SW 1271 (cell line): Measurements from ENCODE around the gene GNG2.
A peak's percentile ranks its signal among the peaks of the same experiment; 100 is the strongest.

Source experiments
- DNase-seq, 2 experiments: peaks; one replicate each; lab custom pipeline; 2025; lab: John Stamatoyannopoulos, UW

The GNG2 gene

DNA sequence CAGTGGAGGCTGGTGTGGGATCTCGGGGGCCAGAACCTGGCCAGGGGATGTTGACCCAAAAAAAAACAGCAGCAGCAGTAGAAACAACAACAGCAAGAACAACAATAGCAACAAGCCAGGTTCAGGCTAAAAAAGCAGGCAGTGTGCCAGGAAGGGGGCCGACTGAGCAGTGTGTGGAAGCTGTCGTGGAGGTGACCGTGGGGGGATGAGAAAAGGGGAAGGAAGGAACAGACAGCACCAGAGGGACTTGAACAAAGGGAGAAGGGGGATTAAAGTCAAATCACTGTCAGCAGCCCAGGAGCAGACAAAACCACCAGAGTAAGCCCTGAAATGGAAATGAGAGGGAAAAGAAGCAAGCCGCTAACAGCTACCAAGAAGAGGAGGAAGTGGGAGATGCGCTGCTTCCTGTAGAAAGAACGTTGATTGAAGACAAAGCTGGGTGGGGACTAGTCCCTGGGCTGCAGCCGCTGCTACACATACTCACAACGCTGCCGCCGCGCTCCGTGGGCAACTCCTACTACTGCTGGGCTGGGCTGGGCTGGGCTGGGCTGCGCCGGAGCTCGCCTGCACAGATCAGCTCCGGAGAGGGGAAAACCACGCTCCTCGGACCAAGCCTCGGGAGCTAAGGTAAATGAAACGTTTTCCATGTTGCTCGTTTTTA lies at the start of gene GNG2:
TSS of gene GNG2 (plus strand) at position 449 of the 661 bp plus-strand sequence. CDS start 90,067 bp downstream, outside the sequence.
- no peak for DNase-seq

DNA sequence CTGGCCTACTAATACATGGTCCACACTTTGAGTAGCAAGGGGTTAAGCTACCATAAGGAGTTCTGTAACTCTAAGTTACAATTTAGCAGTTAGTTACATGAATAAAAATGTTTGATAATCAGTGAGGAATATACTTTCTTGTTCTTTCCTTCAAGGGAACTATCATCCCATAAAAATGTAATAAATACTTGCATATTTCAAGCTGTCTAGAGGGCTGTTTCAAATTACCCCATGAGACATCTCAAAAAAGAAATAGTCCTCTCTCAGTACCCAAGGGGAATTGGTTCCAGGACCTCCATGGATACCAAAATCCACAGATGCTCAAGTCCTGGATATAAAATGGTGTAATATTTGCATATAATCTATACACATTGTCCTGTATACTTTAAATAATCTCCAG lies 48.7 kb upstream of the GNG2 start:
- DNase-seq: no peak

DNA sequence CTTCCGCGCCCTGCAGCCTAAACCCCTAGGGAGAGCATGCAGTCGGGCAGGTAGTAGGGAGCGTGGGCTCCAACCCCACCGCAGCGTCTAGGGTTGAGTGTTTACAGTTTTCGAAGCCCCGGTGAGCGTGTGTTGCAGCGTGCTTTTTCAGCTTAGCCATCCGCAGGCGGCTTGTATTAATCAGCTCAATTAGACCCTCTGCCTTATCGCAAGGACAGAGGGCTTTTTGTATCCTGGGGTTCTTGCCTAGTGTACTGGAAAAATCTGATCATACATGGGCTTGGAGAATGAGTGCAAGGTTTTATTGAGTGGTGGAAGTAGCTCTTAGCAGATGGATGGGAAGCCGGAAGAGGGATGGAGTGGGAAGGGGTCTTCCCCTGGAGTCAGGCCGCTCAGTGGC lies 44.4 kb upstream of the GNG2 start:
- DNase-seq: no peak

DNA sequence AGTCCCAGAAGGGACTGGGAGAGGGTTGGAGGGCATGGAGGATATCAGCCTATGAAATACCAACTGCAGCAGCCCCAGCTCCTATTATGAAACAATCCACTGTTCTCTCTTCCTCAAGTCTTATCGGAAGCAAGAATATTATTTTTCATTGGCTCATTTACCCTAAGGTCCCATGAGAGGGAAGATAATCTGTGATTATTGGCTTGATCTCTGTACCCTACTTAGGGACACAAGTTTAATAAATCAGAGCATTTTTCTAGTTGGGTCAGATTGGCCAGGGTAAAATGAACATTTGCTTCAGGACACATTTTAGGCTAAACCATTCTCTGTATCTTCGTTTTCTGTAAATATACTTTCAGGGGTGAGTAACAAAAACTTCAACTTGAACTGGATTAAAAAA lies 43.1 kb upstream of the GNG2 start:
- no peak for DNase-seq

DNA sequence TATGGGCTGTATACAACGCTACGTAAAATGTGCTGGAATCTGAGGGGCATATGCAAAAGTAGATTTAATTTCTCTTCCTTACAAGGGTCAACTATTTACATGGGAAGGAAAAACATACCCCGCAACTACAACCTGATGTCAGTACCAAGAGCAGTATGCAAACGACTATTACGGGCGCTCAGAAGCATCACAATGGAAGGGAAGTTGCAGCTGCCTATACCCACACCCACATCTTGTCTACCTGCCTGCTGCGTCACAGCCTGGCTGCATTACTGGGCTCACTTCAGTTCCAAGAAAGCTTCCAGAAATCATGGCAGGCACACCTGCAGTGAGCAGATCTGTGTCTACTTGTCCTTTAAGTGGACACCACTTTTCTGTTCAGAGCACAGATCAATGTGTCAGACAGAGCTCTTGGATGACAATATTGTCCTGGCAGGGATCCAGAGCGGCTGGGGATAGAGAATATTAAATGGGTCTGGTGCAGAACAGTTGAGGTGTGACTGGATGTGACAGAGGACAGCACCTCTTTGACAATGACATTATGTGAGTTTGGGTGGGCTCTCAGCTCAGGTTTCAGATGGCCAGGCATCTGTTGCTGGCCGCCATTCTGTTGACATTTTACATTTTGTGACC lies 41.5 kb upstream of the GNG2 start:
- no peak for DNase-seq

DNA sequence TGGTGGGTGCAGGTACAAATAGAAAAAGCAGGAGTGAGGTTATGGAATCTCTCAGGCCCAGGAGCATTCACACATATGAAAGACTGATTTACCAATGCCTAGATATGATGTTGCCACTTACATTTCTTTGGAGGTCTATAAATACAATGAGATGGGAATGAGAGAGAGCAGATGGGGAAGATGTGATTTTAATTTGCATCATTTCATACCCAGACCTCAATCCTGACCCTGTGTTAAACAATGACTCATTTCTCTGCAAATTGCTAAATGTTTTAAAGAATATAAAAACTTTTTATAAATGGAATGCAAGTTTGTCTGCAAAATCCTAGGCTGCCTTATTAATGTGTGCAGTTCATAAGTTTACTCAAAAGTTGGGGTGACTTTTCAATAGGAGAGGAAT lies 38.6 kb upstream of the GNG2 start:
- DNase-seq: no peak

DNA sequence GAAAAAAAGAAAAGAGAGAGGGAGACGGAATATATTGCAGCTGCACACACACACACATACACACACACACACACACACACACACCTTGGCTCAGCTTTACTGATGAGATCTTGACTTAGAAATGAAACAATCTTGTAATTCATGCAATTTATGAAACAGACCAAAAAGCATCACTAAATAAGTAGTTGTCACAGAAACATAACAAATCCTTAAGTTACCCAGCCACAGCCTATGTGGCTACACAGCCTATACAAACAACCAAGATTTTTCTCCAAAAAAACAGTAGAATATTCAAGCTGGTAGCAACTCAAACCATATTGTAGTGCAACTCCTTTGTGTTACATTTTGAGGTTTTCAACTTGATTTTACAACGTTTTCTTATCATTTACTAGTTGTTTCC lies 37.9 kb upstream of the GNG2 start:
- no peak for DNase-seq

DNA sequence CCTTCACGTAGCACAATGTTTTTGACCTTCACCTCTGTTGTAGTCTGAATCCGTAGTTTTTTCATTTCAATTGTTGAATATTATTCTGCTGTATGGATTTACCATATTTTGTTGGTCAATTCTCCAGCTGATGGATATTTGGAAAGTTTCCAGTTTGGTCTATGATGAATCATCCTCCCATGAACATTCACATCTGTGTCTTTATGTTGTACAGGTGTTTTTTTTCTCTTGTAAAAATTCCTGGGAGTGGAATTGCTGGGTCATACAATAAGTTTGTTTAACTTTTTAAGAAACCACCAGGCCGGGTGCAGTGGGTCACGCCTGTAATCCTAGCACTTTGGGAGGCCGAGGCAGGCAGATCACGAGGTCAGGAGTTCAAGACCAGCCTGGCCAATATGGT lies 36.7 kb upstream of the GNG2 start:
- DNase-seq: no peak

DNA sequence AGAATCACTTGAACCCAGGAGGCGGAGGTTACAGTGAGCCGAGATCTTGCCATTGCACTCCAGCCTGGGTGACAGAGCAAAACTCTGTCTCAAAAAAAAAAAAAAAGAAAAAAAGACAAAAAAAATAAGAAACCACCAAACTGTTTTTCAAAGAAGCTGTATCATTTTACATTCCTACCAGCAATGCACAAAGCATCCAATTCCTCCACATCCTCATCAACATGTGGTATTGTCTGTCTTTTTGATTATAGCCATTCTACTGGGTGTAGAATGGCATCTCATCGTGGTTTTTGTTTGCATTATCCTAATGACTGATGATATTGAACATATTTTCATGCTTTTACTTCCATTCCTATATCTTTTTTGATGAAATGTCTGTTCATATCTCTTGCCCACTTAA lies 36.2 kb upstream of the GNG2 start:
- no peak for DNase-seq

DNA sequence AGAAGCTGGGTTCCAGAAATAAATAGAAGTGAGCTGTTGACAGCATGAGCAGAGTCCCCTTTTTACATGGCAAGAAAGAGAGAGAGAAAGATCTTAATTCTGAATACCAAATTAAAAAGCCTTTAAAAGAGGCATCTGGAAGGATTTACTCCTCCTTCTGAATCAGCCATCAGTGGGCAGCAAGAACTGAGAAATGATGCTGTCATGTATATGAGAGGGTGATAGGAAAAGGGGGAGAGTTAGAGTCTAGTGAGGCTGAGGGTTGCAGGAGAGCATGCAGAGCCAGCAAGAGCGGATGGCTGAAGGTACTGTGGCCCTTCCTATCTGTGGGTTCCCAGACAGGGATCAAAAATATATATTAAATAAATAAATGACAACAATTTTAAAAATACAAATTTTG lies 34.5 kb upstream of the GNG2 start:
- DNase-seq: no peak

DNA sequence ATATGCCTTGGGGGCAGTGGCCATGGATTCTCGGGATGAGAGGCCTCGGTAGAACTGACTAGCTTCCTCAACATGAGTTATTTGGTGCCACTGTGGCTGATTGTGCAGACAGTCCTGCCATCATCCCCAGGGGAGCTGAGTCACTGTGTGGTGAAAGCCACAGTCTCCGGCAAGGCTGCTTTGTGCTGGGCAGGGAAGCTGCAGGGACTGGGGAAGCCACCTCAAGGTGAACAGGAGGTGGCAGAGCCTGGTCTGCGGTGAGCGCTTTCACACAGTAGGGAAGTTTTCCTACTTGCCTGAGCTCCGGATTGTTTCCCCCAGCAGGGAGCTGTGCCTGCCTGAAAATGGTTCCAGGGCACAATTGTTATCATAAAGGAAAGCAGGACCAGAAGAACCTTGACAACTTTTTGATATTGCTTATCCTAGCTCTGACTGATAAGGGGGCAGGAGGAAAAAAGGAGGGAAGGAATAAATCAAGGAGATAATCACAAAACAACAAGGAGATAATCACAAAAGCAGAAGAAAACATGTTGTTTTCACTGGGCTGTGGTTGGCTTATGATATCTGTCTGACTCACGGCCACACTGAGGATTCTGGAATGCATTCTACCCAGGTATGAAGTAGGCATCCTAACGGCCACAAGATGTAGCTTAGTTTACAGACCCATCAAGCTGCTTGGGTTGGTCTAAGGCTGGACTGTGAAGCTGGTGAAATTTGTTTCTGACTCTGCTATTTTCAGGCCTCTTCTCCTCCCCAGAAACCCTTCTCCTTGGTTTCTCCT lies 32.2 kb upstream of the GNG2 start:
- DNase-seq: peak in 1 of 2 experiments; percentile 16

DNA sequence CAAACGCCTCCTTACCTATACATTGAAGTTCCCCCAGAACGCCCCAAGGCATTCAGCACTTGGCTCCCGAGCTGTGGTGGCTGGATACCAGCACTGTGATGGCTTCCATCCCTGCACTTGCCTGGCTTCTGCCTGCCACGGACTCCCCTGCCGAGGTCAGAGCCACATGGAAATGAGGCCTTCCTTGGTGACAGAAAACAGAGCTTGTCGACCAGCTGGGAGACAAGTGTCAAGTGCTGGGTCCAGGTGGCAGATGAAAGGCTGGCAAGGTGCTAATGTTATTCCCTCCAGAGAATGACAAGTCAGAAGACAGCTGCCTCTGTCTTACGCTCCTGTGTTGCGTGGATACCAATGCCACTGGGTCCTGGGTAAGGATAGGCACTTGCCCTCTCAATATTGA lies 26.2 kb upstream of the GNG2 start:
- DNase-seq: no peak

DNA sequence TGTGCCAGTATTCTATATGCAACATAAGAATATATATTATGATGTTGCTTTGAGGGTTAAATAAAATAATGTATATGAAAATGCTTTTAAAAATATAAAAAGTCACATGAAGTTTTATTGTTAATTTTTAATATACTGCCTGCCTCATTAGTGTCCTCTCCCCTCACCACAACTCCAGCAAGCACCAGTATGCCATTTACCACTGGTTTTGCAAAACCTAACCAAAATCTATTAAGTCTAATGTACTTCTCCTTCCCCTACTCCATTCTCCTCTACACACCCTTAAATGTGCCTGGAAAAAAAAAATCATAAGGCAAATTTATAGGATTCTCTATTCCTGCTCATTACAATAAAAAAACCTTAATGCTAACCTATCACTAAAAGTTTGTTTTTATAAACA lies 24.0 kb upstream of the GNG2 start:
- no peak for DNase-seq

DNA sequence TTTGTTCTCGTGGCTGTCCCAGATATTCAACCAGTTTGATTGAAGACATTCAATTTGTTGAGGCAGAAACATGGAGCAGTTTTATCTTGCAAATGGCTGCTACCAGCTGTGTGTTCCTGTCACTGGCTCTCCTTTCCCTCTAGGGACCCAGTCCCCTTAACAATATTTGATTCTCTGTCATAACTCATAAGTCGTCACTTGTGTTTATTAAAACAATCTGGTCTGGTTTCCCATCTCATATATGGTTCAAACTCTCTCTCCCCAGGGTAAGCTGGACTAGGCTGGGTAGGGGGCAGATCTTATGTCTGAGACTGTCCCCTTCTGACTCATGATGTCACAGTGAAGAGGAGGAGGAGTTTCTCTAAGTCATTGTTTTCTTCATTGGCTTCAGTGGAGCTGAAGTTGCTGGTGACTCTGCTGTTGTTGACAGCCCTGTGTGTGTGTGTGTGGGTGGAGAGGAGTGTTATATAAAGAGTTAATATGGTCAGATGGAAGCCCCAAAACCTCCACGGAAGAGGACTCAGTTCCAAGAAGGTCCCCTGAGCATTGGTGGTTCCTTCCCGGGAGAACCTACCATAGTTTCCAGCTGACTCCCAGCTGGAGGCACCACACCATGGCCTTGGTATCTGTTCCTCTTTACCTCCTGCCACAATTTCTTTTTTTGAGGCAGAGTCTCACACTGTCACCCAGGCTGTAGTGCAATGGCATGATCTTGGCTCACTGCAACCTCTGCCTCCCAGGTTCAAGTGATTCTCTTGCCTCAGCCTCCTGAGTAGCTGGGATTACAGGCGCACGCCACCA lies 16.1 kb upstream of the GNG2 start:
- DNase-seq: no peak

DNA sequence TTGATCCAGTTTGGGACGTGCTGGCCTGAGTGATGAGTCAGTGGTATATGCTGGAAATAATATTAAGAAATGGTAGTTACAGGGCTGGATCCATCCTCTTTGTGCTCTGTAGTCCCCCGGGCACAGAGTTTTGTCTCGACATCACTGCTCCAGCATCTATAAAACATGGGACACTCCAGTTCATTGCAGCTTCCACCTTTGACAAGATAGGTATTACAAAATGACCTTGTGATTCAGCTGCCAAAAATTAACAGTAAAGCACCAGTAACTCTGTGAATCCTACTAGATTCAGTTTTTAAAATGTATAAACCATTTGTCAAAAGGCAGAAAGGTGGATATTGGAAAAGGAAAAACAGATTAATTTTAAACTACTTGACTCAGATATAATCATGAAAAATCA lies 14.6 kb upstream of the GNG2 start:
- DNase-seq: no peak

DNA sequence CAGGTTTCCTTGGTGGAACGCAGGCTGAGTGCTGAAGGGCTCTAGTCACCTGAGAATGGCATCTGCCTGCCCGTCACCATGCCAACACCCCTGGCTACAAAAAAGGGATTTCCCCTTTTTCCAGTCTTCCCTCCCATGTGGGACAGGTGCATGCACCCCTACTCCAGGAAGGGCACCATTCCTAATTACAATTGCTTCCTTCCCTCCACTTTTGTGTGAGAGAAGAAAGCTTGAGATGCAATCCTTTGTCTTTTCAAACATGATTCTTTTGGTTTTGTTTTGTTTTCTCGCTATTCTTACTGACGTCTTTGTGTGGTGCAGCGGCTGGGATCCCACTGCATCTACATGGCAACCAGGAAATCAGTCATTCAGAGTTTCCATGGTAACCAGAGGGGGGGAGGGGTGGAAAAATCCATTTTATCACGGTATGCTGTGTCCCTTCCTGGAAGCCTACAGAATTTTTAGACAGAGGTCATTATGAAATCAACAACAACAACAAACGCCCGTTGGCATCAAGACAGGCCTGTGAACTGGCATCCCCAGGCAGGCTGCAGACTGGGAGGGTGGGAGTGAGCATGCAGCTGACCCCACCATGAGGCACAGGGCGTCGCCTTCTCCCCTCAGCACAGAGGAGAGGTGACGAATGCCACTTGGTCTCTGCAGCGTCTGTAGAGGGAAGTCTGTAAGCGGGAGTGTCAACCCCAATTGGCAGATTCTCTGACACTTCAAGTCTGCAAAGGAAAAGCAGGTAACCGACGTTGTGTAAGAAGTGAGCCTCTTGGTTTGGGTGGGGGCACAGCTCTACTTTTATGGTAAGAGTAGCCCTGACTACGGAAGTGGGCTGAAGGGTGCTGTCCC lies 13.6 kb upstream of the GNG2 start:
- no peak for DNase-seq

DNA sequence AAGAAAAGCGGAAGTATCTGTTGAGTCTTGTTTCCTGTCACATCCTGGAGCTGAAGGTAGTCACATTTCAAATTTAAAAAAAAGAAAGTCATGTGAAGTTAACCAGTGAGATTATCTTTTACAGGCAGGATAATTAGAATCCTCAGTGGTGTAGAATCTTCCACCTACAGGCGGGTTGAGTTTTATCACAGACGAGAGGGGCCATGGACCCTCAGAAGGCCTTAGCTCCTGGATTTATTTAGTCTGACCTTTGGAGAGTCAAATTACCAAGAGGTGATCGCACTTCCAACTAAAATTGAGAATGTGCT lies 13.0 kb upstream of the GNG2 start:
- no peak for DNase-seq

DNA sequence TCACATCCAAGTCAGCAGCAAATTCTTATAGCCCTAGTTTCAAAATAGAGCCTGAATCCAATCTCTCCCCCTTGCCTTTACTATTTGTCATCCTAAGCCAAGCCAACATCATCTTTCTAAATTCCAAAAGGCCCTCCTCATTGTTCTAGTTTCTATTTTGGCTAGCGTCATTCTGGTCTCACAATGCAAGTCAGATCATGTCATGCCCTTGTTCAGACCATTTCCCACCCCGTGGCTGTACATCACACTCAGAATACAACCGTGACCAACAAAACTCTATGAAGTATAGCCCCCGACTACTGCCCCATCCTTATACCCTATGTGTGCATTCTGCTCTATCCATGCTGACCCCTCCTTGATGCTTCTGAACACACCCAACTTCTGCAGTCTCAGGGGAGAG lies 12.3 kb upstream of the GNG2 start:
- DNase-seq: no peak

DNA sequence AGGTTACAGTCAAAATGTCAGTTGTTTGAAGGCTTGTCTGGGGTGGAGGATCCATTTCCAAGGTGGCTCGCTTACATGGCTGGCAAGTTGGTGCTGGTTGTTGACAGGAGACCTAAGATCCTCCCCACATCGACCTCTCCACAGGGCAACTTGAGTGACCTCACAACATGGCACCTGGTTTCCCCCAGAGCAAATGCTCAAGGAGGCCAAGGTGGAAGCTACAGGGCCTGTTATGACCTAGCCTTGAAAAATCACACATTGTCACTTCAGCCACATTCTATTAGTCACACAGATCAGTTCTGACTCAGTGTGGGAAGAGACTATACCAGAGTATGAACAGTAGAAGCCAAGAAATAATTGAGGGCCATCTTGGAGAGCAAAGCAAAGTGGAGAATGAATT lies 11.3 kb upstream of the GNG2 start:
- DNase-seq: no peak

DNA sequence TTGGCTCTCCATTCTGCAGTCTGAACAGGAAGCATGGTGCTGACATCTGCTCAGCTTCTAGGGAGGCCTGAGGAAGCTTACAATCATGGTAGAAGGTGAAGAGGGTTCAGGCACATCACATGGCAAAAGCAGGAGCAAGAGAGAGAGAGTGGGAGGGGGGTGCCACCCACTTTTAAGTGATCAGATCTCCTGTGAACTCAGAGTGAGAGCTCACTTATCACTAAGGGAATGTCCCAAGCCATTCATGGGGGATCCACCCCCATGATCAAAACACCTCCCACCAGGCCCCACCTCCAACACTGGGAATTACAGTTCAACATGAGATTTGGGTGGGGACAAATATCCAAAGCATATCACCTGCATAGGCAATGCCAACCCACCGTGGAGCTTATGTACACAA lies 9.8 kb upstream of the GNG2 start:
- no peak for DNase-seq

DNA sequence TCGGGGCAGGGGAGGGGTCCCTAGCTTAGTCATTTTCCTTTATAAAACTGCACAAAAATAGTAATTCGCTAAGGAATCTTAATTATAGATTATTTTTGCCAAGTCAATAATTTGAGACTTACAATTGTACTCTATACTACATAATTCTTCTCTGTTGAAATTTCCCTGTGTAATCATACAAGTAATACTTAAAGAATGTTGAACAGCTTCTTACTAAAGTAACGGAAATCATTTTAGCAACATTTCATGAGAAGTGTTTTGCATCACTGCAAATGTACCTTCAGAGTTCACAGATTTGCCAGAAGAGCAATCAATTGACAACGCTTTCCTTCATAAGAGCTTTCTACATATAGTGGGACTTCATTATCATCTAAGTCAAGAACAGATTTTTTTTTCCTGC lies 7.9 kb upstream of the GNG2 start:
- no peak for DNase-seq

DNA sequence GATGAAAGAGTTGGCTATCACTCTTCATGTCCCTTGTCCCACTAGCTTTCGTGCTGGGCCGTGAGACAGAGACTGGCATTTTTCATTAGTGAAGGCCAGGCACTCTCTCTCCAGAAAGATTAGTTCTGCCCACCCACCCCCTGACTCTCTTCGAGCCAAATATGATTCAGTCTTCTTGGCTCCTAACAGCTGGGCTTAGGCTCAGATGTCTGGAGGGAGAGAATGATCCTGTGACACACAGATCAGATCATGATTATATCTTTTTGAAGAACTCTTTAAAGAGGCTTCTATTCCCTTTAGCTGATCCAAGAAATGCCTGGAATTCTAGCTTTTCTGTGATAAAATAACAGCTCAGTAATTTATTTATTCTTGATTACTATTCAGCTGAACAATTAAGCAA lies 5.2 kb upstream of the GNG2 start:
- DNase-seq: no peak
